GM12892 (cell line): ENCODE data around the gene AOAH.

Experiments
- POLR2A ChIP-seq: IDR thresholded peaks from 2 replicates; pipeline ENCODE4 v1.6.1; 2011; ENCODE audit warnings: low read depth, low read length, control low read depth
- POLR2AphosphoS5 ChIP-seq: IDR thresholded peaks from 2 replicates; pipeline ENCODE4 v1.6.1; 2011; ENCODE audit warnings: low read depth, low read length, control low read depth

DNA sequence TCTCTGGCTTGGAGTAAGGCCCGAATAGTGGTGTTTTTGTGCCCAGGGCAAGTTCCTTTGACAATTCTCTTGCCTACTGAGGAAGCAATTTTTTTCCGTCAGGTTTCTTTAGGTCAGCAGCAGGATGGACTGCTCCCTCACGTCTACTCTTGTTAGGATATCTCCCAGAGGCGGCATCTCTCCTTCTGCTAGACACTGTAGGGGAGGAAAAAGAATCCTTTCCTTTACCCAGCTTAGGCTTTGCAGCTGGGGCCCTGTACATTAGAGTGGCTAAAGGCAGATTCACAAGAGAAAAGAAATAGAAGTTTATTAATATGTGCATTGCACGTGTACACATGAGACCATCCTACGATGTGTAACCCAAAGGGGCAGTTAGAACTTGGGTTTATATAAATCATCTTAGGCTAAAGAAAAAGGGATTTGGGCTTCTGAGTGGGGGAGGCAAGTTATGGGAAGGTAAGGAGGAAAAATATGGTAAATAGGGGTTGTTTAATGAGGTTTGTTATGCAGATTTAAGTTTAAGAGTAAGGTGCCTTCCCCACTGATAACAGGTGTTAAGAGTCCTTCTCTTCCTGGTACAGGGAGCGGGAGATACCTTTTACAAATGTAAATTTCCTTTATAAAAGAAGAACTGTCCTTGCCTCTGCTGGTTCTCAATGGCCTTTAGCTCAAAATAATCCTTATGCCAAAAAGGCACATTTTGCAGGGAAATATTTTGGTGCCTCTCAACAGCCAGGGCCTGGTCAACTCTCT, 156.4 kb downstream of the AOAH start:
- TF ChIP-seq POLR2A (no peak), POLR2AphosphoS5 (no peak)
